IMR-90 (cell line): ENCODE results near the gene ADD2.

Source experiments
- CEBPB ChIP-seq: IDR thresholded peaks from 2 replicates; pipeline ENCODE4 v1.6.1; 2012; ENCODE audit warnings: low read depth, low read length, improper control_type of control experiment
- MXI1 ChIP-seq: IDR thresholded peaks from 2 replicates; pipeline ENCODE4 v1.6.1; 2012; ENCODE audit warnings: low read depth, mild to moderate bottlenecking, low read length, moderate library complexity, borderline replicate concordance
- POLR2A ChIP-seq: IDR thresholded peaks from 2 replicates; pipeline ENCODE4 v1.6.1; 2012; ENCODE audit warnings: mild to moderate bottlenecking, low read depth, low read length
- RAD21 ChIP-seq: IDR thresholded peaks from 2 replicates; pipeline ENCODE4 v1.6.1; 2012; ENCODE audit warnings: low read length, improper control_type of control experiment
- TF ChIP-seq, protein P1 (sequence below): conservative IDR thresholded peaks from 2 replicates; pipeline ENCODE4 v1.5.1; 2012; ENCODE audit warnings: mild to moderate bottlenecking, low read depth, low read length, improper control_type of control experiment

DNA sequence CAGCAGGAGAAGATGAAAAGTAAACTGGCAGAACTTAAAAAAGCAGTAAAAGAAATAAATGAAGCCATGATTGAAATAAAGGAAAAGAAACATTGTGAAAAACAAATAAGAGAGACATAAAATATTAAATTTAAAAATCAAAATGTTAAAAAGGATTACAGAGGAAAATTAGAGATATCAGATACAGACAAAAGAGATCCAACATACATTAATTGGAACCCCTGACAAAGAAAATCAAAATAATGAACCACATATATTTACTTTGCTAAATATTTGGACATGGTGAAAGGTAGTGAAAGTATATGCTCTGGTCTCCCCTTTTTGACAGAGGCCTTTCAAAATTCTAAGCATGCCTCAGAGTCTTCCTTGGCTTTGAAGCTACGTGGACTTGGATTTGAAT lies 134.5 kb downstream of the ADD2 start:
- TF ChIP-seq RAD21 (no peak), POLR2A (no peak), MXI1 (no peak), CEBPB (no peak)
- TF ChIP-seq, protein P1, sequence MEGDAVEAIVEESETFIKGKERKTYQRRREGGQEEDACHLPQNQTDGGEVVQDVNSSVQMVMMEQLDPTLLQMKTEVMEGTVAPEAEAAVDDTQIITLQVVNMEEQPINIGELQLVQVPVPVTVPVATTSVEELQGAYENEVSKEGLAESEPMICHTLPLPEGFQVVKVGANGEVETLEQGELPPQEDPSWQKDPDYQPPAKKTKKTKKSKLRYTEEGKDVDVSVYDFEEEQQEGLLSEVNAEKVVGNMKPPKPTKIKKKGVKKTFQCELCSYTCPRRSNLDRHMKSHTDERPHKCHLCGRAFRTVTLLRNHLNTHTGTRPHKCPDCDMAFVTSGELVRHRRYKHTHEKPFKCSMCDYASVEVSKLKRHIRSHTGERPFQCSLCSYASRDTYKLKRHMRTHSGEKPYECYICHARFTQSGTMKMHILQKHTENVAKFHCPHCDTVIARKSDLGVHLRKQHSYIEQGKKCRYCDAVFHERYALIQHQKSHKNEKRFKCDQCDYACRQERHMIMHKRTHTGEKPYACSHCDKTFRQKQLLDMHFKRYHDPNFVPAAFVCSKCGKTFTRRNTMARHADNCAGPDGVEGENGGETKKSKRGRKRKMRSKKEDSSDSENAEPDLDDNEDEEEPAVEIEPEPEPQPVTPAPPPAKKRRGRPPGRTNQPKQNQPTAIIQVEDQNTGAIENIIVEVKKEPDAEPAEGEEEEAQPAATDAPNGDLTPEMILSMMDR, result no peak
